ENCODE measurements around the gene ATP8A1. TPM values are rescaled to one million over a fixed set of nuclear protein-coding genes. Genes with fewer than 3 reads are reported as not detected.
A peak's percentile ranks its signal among the peaks of the same experiment; 100 is the strongest.

Gene ATP8A1
- total RNA-seq, 2 donors from 2014 or later: 64.7 to 70.5 TPM

- DNase-seq (no peak), ATAC-seq (peak; percentile 76)
These were observed 196.9 kb downstream of the ATP8A1 start for GRCh38 chr4:42460043-42460442.

GRCh38 chr4:42458657-42459056 is 198.2 kb downstream of the ATP8A1 start:
- DNase-seq (no peak), ATAC-seq (no peak)
- intact Hi-C loops (cut with DNase I, micrococcal nuclease): no loop called here

More at GRCh38 chr4:42460043-42460442, 196.9 kb downstream of the ATP8A1 start:
- intact Hi-C loops (cut with DNase I, micrococcal nuclease): no loop called here

DNA sequence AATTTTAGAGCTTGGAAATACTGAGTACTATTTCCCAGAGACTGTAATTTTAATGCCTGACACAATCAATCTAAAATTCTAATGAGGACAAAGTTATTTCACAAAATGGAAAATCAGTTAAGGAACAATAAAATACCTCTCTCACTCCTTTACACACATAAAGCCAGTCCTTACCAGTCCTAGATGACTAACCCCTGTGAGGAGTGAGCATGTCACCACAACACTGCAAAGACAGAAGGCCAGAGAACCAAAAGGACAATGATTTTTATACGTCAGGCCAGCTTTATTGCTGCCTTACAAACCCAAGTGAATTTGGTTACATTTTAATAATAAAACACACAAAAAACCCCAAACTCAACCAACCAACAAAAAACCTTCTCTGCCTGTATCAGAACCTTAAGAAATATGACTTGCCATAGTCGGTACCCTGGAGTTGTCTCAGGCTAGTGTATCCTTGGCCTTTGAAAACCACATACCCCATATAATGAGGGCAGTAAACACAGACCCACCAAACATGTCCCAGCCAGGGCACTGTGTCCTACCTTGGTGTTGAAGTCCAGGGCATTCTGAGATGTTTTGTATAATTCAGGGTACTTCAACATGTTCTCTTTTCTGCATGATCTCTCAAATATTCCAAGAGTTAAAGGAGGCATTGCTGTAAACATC is 202.0 kb downstream of the ATP8A1 start:
- DNase-seq (no peak), ATAC-seq (no peak)
- intact Hi-C loops (cut with DNase I, micrococcal nuclease): no loop called here

DNA sequence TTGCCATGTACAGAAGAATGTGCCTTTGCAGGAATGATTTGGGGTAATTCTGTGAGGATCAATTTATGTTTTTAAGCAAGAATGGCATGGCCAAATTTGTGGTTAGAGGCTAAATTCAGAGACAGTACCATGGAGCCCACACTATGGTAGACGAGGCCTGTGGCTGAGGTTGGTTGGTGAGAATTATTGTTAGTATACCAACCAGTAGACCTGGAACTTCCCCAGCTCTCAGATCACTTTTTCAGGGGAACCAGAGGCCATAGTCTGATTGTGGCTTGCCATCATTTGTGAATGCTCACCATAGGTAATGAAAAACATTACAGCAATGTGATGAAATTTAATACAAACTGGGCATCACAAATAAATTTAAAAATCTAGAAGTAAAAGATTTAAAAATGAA is 203.3 kb downstream of the ATP8A1 start:
- DNase-seq: no peak
- intact Hi-C loops (cut with DNase I, micrococcal nuclease): no loop called here
- no peak for ATAC-seq

DNA sequence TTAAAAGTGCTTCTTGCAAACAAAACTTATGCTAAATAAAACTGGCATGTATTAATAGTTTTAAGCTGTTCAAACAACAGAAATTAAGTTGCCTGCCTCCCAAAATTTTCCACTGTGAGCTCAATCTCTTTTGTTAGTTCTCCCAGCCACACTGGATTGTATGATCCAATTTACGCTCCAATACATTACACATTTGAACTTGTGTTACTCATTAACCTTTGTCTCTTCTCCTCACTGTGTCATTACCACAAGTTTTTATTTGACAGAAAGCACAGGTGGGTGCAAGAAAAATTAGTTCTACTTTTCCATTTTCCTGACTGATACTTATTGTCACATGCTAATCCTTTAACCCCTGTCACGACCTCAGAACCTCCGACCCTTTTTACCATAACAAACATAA is 204.1 kb downstream of the ATP8A1 start:
- intact Hi-C loops (cut with DNase I, micrococcal nuclease): no loop called here
- ATAC-seq (peak; percentile 86), DNase-seq (no peak)

- ATAC-seq: peak; percentile 19
- no peak for DNase-seq
- intact Hi-C loops (cut with DNase I, micrococcal nuclease): no loop called here
These were observed 210.1 kb downstream of the ATP8A1 start for GRCh38 chr4:42446823-42447222.

DNA sequence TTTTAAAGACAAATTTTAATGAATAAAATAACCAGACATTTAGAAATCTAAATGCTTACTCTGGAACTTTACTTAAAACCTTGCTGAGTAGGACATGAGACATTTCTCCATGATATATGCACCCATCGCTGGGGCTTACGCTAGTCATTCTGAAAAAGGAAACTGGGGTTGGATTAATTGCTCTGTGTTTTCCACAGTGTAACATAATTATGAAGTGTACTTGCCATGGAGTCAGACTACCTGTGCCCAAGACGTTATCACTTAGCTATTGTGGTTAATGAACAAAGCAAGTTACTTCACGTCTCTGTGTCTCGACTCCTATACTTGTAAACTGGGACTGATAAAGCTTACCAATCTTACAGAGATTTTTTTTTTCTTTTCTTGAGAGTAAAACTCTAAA is 211.9 kb downstream of the ATP8A1 start:
- intact Hi-C loops (cut with DNase I, micrococcal nuclease): no loop called here
- DNase-seq (no peak), ATAC-seq (no peak)

DNA sequence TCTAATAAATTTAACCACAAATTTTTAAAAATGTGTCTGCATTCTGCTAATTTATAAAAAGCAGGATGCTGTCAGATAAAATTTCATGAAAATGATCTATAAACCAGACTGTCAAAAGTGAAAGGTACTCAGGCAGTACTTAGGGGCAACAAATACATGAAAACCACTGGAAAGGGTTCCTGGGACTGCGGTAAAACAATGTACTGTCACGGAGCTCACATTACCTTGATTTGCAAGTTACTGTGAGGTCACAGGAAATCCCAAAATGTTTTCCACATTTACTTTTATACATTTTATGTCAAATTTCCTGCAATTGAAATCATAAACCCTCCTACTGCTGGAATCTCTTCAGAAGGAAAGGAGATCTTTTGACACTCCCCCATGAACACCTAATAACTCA is 214.3 kb downstream of the ATP8A1 start:
- no peak for ATAC-seq
- DNase-seq: no peak
- intact Hi-C loops (cut with DNase I, micrococcal nuclease): no loop called here

DNA sequence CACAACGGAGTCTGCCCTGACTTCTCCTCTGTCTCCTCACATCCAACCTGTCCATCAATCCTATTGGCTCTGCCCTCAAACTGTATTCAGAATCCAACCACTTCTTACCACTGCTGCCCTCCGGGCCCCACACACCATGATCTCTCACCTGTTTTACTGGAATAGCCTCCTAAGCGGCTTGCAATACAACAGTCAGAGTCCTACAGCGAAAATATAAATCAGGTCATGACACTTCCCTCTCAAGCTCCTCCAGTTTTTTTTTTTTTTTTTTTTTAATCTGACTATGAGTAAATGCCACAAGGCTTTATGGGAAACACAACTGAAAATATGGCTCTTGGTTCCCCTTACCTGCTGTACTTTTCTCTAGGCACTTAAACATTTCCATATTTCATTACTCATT is 216.8 kb downstream of the ATP8A1 start:
- DNase-seq (no peak), ATAC-seq (no peak)
- intact Hi-C loops (cut with DNase I, micrococcal nuclease): no loop called here

DNA sequence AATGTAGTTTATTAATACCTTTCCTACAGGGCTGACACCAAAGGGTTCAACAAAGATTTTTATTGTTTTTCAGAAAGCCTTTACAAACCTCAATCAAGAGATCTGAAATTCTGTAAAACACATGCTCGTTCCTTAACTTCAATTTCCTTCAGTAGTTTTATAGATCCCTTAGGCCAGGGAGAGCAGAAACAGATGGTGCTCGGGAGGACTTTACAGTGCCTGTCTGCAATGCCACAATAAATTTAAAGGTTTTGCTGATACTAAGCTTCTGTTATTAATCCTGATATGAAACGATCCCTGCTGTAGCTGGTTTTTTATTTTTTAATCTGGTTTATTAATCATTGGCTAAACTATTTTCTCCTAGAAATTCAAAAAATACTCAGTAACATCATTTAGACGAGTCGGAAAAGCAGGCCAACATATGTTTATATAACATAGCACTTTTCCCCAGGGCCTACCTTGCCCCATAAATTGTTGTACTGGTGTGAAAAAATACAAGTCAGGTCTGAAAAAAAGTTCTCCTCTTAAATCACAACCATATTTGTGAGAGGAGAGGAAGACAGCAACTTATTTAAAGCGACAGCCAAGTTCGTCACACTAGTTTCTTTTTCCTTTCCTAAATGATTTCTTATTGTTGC is 219.9 kb downstream of the ATP8A1 start:
- intact Hi-C loops (cut with DNase I, micrococcal nuclease): no loop called here
- no peak for DNase-seq
- no peak for ATAC-seq

GRCh38 chr4:42428036-42428435 is 228.9 kb downstream of the ATP8A1 start:
- ATAC-seq: no peak
- intact Hi-C loops (cut with DNase I, micrococcal nuclease): no loop called here
- DNase-seq: no peak

- intact Hi-C loops (cut with DNase I, micrococcal nuclease): no loop called here
- DNase-seq: no peak
- no peak for ATAC-seq
These were observed 231.5 kb downstream of the ATP8A1 start for GRCh38 chr4:42425146-42426065.

- intact Hi-C loops (cut with DNase I, micrococcal nuclease): no loop called here
- DNase-seq: no peak
- no peak for ATAC-seq
These were observed 236.8 kb downstream of the ATP8A1 start for GRCh38 chr4:42420140-42420539.

GRCh38 chr4:42417550-42417949 is 239.4 kb downstream of the ATP8A1 start:
- intact Hi-C loops (cut with DNase I, micrococcal nuclease): no loop called here
- no peak for ATAC-seq
- DNase-seq: no peak

DNA sequence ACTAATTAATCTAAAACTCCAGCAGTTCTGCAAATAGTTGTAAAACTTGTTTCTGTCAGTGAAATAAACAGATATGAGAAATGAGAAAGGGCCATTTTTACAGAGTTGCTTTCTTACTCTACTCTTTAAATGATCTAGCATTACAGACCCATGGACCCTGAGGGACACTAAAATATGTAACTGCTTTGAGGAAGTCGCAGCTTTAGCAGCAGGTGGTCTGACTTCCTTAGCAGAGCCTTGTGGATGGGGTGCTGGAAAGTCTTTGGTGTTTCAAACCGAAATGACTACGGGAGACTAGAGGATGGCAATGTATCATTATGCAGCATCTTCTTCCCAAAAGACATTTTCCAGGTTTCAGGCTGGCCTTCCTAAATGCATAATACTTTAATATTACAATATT is 240.9 kb downstream of the ATP8A1 start:
- intact Hi-C loops (cut with DNase I, micrococcal nuclease): no loop called here
- no peak for ATAC-seq
- DNase-seq: no peak

- no peak for ATAC-seq
- intact Hi-C loops (cut with DNase I, micrococcal nuclease): no loop called here
- DNase-seq: no peak
These were observed 241.6 kb downstream of the ATP8A1 start for GRCh38 chr4:42415281-42415680.

GRCh38 chr4:42412251-42412650 is 244.7 kb downstream of the ATP8A1 start:
- ATAC-seq (no peak), DNase-seq (no peak)
- intact Hi-C loops (cut with DNase I, micrococcal nuclease): no loop called here

GRCh38 chr4:42411803-42412202 is 245.1 kb downstream of the ATP8A1 start:
- no peak for ATAC-seq
- DNase-seq: no peak
- intact Hi-C loops (cut with DNase I, micrococcal nuclease): no loop called here

GRCh38 chr4:42410446-42410845 is 246.5 kb downstream of the ATP8A1 start:
- DNase-seq (no peak), ATAC-seq (no peak)
- intact Hi-C loops (cut with DNase I, micrococcal nuclease): no loop called here

DNA sequence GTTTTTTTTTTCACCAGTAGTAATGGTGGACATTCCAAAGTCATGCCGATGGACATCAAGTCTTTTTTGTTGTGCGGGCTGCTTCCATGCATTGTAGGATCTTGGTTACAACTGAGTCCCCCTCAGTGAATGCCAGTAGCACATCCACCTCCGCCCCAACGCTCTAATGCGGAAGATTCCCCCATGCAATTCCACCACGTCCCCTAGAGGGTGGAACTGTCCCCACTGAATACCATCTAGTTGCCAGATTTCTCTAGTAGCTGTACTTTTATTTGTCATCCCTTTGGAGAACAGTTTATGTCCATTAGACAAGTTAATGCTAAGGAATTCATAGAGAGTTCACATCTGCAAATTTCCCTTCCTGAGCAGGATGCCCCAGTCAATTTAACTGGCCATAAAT is 252.9 kb downstream of the ATP8A1 start:
- ATAC-seq (no peak), DNase-seq (no peak)
- intact Hi-C loops (cut with DNase I, micrococcal nuclease): no loop called here

Measured in left colon (tissue), 2 donors.